Measurements from ENCODE around the gene SDF4. TPM values are rescaled to one million over a fixed set of nuclear protein-coding genes. Genes with fewer than 3 reads are reported as not detected.

SDF4 gene
- total RNA-seq, 1 experiment from 2014 or later, result 254 TPM

- Histone ChIP-seq H3K79me2 (ENCODE audit: low read length) (peaks cover 9% of the 10 kb centered on the region; the same call in 1 of the 2 replicates), H3K4me3 (ENCODE audit: low read length) (no peak overlapping the region), H3K27ac (ENCODE audit: low read length) (no peak overlapping the region), H3K9ac (ENCODE audit: low read length) (no peak overlapping the region), H3K36me3 (ENCODE audit: low read depth, low read length) (no peaks in the 10 kb centered on the region), H3K9me2 (replicated peaks; ENCODE audit: low read length) (no peaks in the 10 kb centered on the region), H3K9me3 (ENCODE audit: low read length) (no peaks in the 10 kb centered on the region), H3K4me2 (ENCODE audit: low read length) (no peak overlapping the region), H3K27me3 (ENCODE audit: low read length) (no peaks in the 10 kb centered on the region), H4K20me1 (ENCODE audit: low read length) (no peaks in the 10 kb centered on the region), H2AFZ (ENCODE audit: low read length) (no peak overlapping the region), H3F3A (ENCODE audit: low read length, unreplicated experiment) (no peaks in the 10 kb centered on the region), H3K4me1 (ENCODE audit: insufficient read depth, low read length) (peaks cover 34% of the 10 kb centered on the region)
- DNase-seq, result no peak
- TF ChIP-seq CTCF (conservative IDR thresholded peaks at IDR 0.05; ENCODE audit: low read depth, low read length) (no peak), EZH2 (IDR thresholded peaks at IDR 0.05; ENCODE audit: low read length, unreplicated experiment) (no peak), EZH2phosphoT487 (IDR thresholded peaks at IDR 0.05; ENCODE audit: borderline replicate concordance, low read length) (no peak)
- intact Hi-C loops (cut with micrococcal nuclease), result no loop called here
- no TSS peak for BruUV-seq (replicated peaks)
- ATAC-seq, result no peak
- ChIA-PET CTCF (no interaction called here), POLR2A (ENCODE audit: unreplicated experiment) (no interaction called here)
Measured at GRCh38 chr1:1279028-1279427, 47.2 kb upstream of the SDF4 start.

GRCh38 chr1:1278620-1279019 lies 46.8 kb upstream of the SDF4 start:
- BruUV-seq (replicated peaks), result no TSS peak
- Histone ChIP-seq H3K9me2 (replicated peaks; ENCODE audit: low read length) (no peaks in the 10 kb centered on the region), H3K79me2 (ENCODE audit: low read length) (peaks cover 9% of the 10 kb centered on the region; the same call in 1 of the 2 replicates), H4K20me1 (ENCODE audit: low read length) (no peaks in the 10 kb centered on the region), H3K4me3 (ENCODE audit: low read length) (no peak overlapping the region), H3K36me3 (ENCODE audit: low read depth, low read length) (no peaks in the 10 kb centered on the region), H3K4me2 (ENCODE audit: low read length) (no peak overlapping the region), H3K27ac (ENCODE audit: low read length) (no peak overlapping the region), H3F3A (ENCODE audit: low read length, unreplicated experiment) (no peaks in the 10 kb centered on the region), H2AFZ (ENCODE audit: low read length) (no peak overlapping the region), H3K9me3 (ENCODE audit: low read length) (no peaks in the 10 kb centered on the region), H3K9ac (ENCODE audit: low read length) (no peak overlapping the region), H3K4me1 (ENCODE audit: insufficient read depth, low read length) (peaks cover 32% of the 10 kb centered on the region), H3K27me3 (ENCODE audit: low read length) (no peaks in the 10 kb centered on the region)
- intact Hi-C loops (cut with micrococcal nuclease), result no loop called here
- TF ChIP-seq EZH2 (IDR thresholded peaks at IDR 0.05; ENCODE audit: low read length, unreplicated experiment) (no peak), CTCF (conservative IDR thresholded peaks at IDR 0.05; ENCODE audit: low read depth, low read length) (no peak), EZH2phosphoT487 (IDR thresholded peaks at IDR 0.05; ENCODE audit: borderline replicate concordance, low read length) (no peak)
- POLR2A ChIA-PET (ENCODE audit: unreplicated experiment), result no interaction called here
- DNase-seq (no peak), ATAC-seq (no peak)
- CTCF ChIA-PET, result no interaction called here

- Histone ChIP-seq H3K9ac (ENCODE audit: low read length) (no peak overlapping the region), H3K4me1 (ENCODE audit: insufficient read depth, low read length) (peaks cover 28% of the 10 kb centered on the region), H4K20me1 (ENCODE audit: low read length) (peaks cover 8% of the 10 kb centered on the region), H3K79me2 (ENCODE audit: low read length) (peaks cover 35% of the 10 kb centered on the region), H3K9me3 (ENCODE audit: low read length) (no peaks in the 10 kb centered on the region), H3K36me3 (ENCODE audit: low read depth, low read length) (peaks cover 6% of the 10 kb centered on the region; the same call in 1 of the 2 replicates), H3K9me2 (replicated peaks; ENCODE audit: low read length) (no peaks in the 10 kb centered on the region), H3K27me3 (ENCODE audit: low read length) (no peaks in the 10 kb centered on the region), H3K4me3 (ENCODE audit: low read length) (no peak overlapping the region), H2AFZ (ENCODE audit: low read length) (no peak overlapping the region), H3K27ac (ENCODE audit: low read length) (no peak overlapping the region), H3F3A (ENCODE audit: low read length, unreplicated experiment) (peaks cover 3% of the 10 kb centered on the region), H3K4me2 (ENCODE audit: low read length) (no peak overlapping the region)
- POLR2A ChIA-PET (ENCODE audit: unreplicated experiment), result interaction anchor here (0.5 kb wide), 1 partner anchor 35 kb away, joined by 11 read pairs; no protein-coding TSS in a partner anchor
- intact Hi-C loops (cut with micrococcal nuclease), result no loop called here
- BruUV-seq (replicated peaks), result no TSS peak
- no peak for TF ChIP-seq EZH2 (IDR thresholded peaks at IDR 0.05; ENCODE audit: low read length, unreplicated experiment)
- no peak for TF ChIP-seq EZH2phosphoT487 (IDR thresholded peaks at IDR 0.05; ENCODE audit: borderline replicate concordance, low read length)
- no peak for TF ChIP-seq CTCF (conservative IDR thresholded peaks at IDR 0.05; ENCODE audit: low read depth, low read length)
- ATAC-seq, result no peak
- no peak for DNase-seq
- CTCF ChIA-PET, result no interaction called here
Measured at GRCh38 chr1:1275836-1276235, 44.0 kb upstream of the SDF4 start.

All from PC-3 (cell line).